Astrocyte of the cerebellum (primary cell): Measurements from ENCODE around the gene FASTKD3.

Experiments used
- DNase-seq: peaks from one replicate; pipeline ENCODE4 v3.0.0-alpha.2; 2011; ENCODE audit warnings: low read depth
- H3K4me3 ChIP-seq: 2 replicates; pipeline ENCODE4 v1.5.1; 2011; ENCODE audit warnings: mild to moderate bottlenecking, low read depth, low read length, moderate library complexity
- in situ Hi-C: cut with HindIII; loops from 2 replicates; pipeline ENCODE4 v1.10.0; 2017; ENCODE audit warnings: low sequenced_read_pairs
- TF ChIP-seq, protein P1 (sequence below): IDR thresholded peaks from 2 replicates; pipeline ENCODE4 v1.5.1; 2012; ENCODE audit warnings: low read length, low read depth, moderate library complexity, mild to moderate bottlenecking; ENCODE audit errors: missing control alignments

The FASTKD3 gene

DNA sequence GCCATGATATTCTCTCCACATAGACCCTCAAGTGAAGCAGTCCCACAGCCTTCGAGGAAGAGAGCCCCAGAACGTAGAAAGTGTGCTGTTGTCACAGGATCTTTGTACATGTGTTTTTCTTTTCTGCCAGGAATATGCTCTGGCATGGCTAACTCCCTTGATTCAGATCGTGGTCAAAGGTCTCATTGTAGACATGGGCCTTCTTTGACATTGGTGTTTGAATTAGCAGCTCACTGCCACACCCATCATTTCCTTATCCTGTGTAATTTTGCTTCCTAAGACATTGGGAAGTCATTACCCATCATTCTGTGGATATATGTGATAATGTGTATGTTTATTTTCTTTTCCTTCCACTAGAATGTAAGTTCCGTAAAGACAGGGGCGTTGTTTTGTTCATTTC is 25.6 kb upstream of the FASTKD3 start:
- in situ Hi-C loops = no loop called here
- no peak for DNase-seq
- TF ChIP-seq, protein P1, sequence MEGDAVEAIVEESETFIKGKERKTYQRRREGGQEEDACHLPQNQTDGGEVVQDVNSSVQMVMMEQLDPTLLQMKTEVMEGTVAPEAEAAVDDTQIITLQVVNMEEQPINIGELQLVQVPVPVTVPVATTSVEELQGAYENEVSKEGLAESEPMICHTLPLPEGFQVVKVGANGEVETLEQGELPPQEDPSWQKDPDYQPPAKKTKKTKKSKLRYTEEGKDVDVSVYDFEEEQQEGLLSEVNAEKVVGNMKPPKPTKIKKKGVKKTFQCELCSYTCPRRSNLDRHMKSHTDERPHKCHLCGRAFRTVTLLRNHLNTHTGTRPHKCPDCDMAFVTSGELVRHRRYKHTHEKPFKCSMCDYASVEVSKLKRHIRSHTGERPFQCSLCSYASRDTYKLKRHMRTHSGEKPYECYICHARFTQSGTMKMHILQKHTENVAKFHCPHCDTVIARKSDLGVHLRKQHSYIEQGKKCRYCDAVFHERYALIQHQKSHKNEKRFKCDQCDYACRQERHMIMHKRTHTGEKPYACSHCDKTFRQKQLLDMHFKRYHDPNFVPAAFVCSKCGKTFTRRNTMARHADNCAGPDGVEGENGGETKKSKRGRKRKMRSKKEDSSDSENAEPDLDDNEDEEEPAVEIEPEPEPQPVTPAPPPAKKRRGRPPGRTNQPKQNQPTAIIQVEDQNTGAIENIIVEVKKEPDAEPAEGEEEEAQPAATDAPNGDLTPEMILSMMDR = no peak
- H3K4me3 ChIP-seq = no peak overlapping the region

DNA sequence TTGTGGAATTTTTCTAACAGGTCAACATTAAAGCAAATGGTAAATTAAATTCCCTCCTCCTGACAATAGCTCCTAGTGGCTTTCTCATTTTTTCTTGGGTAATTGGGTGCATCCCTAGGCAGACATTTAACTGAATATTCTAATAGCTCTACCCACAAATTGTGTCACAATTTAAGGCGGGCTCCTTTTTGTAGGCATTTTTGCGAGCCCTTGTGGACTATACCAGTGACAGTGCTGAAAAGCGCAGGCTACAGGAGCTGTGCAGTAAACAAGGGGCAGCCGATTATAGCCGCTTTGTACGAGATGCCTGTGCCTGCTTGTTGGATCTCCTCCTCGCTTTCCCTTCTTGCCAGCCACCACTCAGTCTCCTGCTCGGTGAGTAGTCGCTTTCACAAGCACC is 20.1 kb upstream of the FASTKD3 start:
- DNase-seq = no peak
- TF ChIP-seq, protein P1 = no peak
- no peak overlapping the region for H3K4me3 ChIP-seq
- in situ Hi-C loops = no loop called here

- in situ Hi-C loops = no loop called here
- H3K4me3 ChIP-seq = no peak overlapping the region
- DNase-seq = peak; percentile 55
- TF ChIP-seq, protein P1 = peak; percentile 30
Observed at GRCh38 chr5:7886849-7887475, 18.1 kb upstream of the FASTKD3 start.

GRCh38 chr5:7884491-7885267 is 15.8 kb upstream of the FASTKD3 start:
- in situ Hi-C loops = no loop called here
- TF ChIP-seq, protein P1 = no peak
- no peak overlapping the region for H3K4me3 ChIP-seq
- DNase-seq = no peak

DNA sequence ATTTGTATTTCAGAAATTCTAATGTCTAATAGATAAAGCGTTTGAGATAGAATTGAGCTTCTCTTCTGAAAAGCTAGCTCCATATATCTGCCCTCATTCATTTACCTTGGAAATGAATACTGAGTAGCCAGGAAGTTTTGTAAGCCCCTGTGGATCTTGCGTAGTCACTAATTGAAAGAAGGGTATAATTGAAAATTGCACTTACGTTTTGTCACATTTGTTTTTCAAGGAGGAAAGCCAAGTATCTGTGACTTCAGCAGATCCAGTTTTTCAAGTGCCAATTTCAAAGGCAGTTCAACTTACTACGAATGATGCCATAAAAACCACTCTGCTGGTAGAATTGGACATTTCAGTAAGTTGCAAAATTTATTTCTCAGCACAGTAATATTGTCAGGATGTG is 14.1 kb upstream of the FASTKD3 start:
- no peak overlapping the region for H3K4me3 ChIP-seq
- DNase-seq = no peak
- TF ChIP-seq, protein P1 = no peak
- in situ Hi-C loops = no loop called here

GRCh38 chr5:7881816-7882215 is 13.0 kb upstream of the FASTKD3 start:
- TF ChIP-seq, protein P1 = no peak
- no peak for DNase-seq
- in situ Hi-C loops = no loop called here
- no peak overlapping the region for H3K4me3 ChIP-seq
